GM21723 (cell line): ENCODE results near the gene STX19.
A peak's percentile ranks its signal among the peaks of the same experiment; 100 is the strongest.
"Not testable (repeated sequence)": the region's sequence is repeated elsewhere in the genome, so short reads cannot be mapped to it uniquely, and the experiment has no call there.

Source experiments
- ATAC-seq: cut with Tn5 transposase; IDR thresholded peaks from one replicate; pipeline ENCODE4 v1.9.1; 2021; ENCODE audit warnings: mild to moderate bottlenecking, moderate library complexity; ENCODE audit not compliant: unreplicated experiment

The STX19 gene, protein sequence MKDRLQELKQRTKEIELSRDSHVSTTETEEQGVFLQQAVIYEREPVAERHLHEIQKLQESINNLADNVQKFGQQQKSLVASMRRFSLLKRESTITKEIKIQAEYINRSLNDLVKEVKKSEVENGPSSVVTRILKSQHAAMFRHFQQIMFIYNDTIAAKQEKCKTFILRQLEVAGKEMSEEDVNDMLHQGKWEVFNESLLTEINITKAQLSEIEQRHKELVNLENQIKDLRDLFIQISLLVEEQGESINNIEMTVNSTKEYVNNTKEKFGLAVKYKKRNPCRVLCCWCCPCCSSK

DNA sequence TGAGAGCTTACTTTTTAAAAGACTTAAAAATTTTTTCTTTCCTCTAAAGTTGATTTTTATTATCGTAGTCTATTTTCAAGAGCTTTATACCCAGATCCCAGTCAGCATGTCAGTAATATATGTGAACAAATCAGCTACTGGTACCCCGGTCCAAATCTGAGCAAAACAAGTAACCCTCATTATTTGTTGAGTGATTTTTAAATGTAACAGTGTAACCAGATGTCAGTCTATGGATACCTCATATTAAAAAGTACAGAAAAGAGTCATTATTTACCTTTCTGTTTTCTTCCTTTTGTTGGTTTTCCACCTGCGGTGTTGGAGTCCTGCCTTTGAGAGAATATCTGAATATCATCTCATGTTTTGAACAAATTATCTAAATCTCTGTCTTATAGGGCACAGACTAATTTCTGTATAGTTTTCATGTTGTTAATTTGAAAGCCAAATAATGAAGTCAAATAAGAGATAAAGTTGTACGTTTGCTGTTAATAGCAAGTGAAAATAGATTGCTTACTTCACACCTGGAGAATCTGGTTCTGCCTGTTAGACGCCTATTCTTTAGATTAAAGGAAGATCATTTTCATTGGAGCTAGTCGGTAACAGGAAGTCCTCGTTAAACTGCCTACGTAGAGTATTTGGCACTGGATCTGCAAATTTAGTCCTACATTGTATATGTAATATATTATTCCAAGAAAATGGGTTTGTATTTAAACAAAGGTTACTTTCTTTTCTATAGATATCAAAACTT, at the start of gene STX19:
TSS of gene STX19 (minus strand) at position 505 of the 745 bp plus-strand sequence. CDS start 13,328 bp downstream, outside the sequence.
- no peak for ATAC-seq

DNA sequence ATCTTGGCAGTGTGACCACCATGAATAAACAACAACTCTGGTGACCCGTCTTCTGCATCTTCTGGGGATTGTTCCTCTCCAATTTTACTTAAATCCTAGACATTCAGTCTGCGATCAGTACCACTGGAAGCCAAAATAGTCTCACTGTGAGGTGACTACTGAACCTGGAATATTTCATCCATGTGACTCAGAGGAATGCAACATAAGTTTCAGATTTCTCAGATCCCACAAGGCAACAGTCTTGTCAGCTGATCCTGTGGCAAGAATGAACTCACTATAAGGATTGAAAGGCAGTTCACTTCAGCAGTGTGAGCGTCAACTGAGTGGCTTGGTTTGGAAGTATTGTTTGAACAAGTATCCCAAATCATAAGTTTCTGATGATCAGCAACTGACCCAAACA, 47.7 kb upstream of the STX19 start:
- ATAC-seq: no peak

GRCh38 chr3:94071713-94072284, 43.4 kb upstream of the STX19 start:
- peak; percentile 79 for ATAC-seq

DNA sequence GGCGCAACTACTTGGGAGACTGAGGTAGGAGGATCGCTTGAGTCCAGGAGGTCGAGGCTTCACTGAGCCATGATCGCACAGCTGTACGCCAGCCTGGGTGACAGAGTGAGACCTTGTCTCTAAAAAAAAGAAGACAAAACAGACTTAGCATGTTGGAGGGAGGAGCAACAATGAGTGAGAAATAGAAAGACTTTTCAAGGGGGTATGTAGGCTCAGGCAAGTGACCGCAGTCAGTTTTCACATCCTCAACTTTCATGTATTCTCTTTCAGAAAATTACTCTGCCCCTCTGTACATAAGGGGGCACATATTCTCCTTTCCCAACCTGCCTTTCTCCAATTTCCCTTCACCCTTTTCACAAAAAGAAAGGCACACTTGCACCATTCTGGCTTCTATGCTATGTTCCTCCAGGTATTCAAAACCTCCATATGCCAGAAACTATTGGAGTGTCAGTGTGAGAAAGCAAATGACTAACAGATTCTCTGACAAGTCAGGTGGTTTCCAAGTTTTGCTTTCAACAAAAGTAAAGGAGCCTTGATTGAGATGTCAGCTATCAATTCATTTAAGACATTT, 42.0 kb upstream of the STX19 start:
- peak; percentile 68 for ATAC-seq

DNA sequence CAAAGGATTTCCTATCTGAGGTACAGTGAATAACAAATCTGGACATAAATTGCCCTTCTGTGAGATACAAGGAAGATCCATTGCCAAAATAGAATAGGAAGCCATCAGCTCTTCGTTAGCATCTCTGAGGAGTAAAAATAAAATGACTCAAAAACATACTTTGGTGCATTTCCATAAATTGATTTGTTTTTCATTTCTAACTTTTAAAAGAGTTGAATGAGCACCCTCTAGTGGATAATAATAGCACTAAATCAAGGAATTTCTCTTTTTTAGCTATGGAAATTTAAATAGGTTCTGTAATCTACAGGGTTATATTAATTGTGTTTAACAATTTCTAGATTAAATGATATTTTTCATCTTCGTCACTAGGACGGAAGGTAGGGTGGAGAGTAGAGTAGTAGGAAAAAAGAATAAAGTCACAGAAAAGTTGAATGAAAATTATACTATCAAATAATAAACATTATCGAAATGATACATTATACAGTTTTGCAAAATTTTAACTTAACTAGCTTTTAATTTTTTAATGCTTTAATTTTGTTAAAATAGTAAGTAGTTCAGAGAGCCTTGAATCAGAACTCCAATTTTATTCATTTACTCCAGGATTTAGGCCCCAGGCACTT, 40.9 kb upstream of the STX19 start:
- ATAC-seq: no peak

GRCh38 chr3:94066506-94067500, 38.4 kb upstream of the STX19 start:
- ATAC-seq: no peak

GRCh38 chr3:94065819-94066480, 37.6 kb upstream of the STX19 start:
- no peak for ATAC-seq

DNA sequence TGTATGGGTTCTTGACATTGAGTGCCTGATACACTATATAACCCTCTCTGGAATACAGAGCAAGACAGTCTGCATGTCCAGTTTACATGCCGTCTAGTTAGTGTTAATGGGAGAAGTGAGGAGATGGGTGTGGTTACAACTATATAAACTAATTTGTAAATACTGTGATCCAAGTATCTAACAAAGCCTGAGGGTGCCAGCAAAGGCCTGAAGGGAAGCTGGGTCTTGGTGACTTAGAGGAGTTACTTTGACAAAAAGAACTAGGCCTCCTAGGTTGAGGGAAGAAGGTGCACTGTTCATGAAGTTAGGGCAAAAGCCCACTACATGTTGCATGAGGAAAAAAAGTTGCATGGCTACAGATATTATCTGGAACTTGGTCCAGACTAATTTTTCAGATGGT, 36.7 kb upstream of the STX19 start:
- ATAC-seq: no peak

DNA sequence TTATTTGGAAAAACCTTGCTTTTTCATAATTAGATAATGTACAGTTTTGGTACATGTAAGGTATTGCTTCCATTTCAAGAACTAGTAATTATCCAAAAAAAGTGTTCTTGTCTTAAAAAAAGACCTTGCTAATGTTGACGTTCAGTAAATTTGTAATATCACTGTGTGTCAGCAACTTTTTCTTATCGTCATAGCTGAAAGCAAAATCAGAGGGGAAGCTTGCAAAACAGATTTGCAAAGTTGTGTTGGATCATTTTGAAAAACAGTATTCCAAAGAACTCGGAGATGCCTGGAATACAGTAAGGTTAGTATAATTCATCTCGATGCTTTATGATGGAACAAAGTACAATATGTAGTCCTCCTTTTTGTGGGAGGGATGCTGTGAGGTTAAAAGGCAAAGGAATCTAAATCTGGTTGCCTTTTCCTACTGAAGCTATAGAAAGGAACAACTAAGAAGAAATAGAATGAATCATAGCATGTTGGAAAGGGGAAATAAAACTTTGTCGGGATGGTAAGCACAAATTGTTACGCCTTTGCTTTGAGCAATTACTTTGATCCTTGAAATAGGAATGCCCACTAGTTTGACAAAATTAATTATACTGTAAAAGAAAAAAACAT, 36.0 kb upstream of the STX19 start:
- ATAC-seq: no peak

GRCh38 chr3:94063496-94064119, 35.2 kb upstream of the STX19 start:
- no peak for ATAC-seq

DNA sequence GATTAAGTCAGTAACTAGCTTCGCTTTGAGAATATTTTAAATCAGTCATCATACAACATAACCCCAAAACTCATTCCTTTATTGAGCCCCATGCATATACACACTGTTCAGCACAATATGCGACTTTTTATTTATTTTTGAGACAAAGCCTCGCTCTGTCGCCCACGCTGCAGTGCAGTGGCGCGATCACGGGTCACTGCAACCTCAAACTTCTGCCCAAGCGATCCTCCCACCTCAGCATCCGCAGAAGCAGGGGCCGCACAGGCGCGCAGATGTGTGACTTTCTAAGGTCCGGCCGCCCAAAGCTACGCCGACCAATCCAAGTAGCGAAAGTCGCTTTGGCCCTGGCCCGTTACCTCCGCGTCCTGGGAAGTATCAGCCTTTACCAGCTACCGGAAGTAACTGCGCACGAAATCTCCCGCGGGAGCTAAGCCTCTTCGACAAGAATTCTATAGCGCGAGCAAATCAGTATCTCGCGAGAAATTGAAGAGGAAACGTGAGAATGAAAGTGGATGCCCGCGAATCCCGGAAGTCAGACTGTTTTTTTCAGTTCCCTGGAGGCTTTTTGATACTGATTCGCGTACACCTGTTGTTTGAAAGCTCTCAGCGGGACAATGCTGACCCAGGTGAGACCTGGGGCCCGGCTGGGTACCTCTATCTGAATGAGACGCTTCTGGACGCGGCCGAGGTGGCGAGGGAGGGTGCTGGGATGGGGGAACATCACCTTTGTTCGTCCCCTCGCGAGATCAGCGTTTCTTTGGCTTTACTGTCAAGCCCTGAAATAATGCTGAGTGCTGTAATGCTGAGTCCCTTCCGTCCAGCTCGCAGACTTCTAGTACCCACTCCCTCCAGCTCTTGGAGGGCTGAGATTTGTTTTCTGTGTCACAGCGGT, 34.4 kb upstream of the STX19 start, which contains the start of the genes DHFR2 and NSUN3:
TSS of gene DHFR2 (minus strand) at position 404 of the 892 bp plus-strand sequence. CDS start 1,405 bp downstream, outside the sequence.
TSS of gene NSUN3 (plus strand) at position 549 of the 892 bp plus-strand sequence. CDS start at position 615, 66 bp downstream.
- ATAC-seq: peak; percentile 94

DNA sequence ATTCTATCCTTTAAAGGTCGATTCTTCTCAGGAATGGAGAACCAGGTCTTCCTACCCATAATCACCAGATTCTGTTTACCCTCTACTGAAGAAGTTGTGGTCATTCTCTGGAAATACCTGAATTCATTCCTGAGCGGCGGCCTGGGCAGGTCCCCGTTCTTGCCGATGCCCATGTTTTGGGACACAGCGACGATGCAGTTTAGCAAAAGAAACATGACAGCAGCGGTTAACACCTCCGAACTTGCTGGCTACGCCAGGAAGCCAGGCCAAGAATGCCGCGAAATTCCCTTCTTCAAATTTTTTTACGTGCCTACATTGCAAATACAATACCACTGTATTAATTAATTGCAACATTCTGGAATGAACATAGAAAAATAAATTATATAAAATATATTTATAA, 32.9 kb upstream of the STX19 start:
- no peak for ATAC-seq

DNA sequence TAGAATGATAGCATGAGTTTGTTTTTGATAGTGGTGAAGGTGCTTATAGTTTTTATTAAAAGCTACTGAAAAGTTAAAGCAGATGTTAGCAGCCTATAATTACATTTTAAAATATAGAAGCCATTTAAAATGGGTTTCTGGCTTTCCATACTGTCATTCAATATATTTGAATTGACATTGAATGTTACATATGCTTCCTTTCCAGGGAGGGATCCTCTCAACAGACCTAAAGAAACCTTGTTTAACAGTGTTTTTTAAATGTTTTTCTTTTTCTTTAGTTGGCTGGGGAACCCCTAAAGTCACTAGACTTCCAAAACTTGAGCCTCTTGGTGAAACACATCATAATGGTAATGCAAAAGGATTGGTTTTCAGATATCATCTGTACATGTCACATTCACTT, 22.1 kb upstream of the STX19 start:
- ATAC-seq: no peak

GRCh38 chr3:94049267-94049666, 20.9 kb upstream of the STX19 start:
- no peak for ATAC-seq

DNA sequence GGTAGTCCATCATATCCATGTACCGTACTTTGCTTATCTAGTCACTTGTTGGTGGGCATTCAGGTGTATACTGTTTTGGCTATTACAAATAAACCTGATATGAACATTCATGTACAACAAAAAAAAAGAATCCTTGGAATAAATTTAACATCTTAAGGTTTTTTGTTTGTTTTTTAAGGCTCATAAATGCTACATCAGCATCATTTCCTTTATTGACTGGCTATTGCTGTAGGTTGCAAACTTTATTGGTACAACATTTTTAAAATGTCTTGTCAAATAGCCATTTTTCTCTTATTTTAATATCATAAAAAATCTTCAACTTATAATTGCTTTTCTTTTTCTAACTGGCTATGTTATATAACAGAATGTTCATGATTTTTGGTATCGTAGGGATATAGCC, 18.1 kb upstream of the STX19 start:
- ATAC-seq: no peak

DNA sequence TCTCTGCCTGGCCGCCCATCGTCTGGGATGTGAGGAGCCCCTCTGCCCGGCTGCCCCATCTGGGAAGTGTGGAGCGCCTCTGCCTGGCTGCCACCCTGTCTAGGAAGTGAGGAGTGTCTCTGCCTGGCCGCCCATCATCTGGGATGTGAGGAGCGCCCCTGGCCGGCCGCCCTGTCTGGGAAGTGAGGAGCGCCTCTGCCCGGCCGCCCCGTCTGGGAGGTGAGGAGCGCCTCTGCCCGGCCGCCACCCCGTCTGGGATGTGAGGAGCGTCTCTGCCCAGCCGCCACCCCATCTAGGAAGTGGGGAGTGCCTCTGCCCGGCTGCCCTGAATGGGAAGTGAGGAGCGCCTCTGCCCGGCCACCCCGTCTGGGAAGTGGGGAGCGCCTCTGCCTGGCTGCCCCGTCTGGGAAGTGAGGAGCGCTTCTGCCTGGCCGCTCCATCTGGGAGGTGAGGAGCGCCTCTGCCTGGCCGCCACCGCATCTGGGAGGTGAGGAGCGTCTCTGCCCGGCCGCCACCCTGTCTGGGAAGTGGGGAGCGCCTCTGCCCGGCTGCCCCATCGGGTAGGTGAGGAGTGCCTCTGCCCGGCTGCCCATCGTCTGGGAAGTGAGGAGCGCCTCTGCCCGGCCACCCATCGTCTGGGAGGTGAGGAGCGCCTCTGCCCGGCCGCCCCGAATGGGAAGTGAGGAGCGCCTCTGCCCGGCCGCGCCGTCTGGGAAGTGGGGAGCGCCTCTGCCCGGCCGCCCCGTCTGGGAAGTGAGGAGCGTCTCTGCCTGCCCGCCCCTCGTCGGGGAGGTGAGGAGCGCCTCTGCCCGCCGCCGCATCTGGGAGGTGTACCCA, 15.9 kb upstream of the STX19 start:
- ATAC-seq: not testable (repeated sequence)
